ENCODE measurements around the gene COQ10A. TPM values are rescaled to one million over a fixed set of nuclear protein-coding genes. Genes with fewer than 3 reads are reported as not detected.
A peak's percentile ranks its signal among the peaks of the same experiment; 100 is the strongest.

COQ10A gene
- total and polyA plus RNA-seq, 9 of the 15 experiments (the other 6 are each of a cell fraction or from before 2014, with no cell fraction given), result 3.1 to 26.4 (median 12.7) TPM

GRCh38 chr12:56299853-56300643 is 33.3 kb downstream of the COQ10A start, which contains the start of gene CS (continued):
- no peak for TF ChIP-seq ATF2 (CRISPR knock-in tag; IDR thresholded peaks at IDR 0.05)
- no peak for TF ChIP-seq ZNF347 (CRISPR knock-in tag; IDR thresholded peaks at IDR 0.05; ENCODE audit: low read depth)
- no peak for TF ChIP-seq ZNF354B (CRISPR knock-in tag; IDR thresholded peaks at IDR 0.05)
- peak; percentile 83; the same call in 1 of the 2 replicates for TF ChIP-seq KAT7 (CRISPR knock-in tag; IDR thresholded peaks at IDR 0.05; ENCODE audit: borderline replicate concordance)
- no peak for TF ChIP-seq ELK1 (CRISPR knock-in tag; IDR thresholded peaks at IDR 0.05)
- TF ChIP-seq IRF9 (tag; IDR thresholded peaks at IDR 0.05), result no peak
- peak; percentile 44; the same call in 1 of the 2 replicates for TF ChIP-seq XRCC5 (IDR thresholded peaks at IDR 0.05; ENCODE audit: low read depth, low read length)
- no peak for TF ChIP-seq NR4A1 (CRISPR knock-in tag; IDR thresholded peaks at IDR 0.05)
- no peak for TF ChIP-seq NR4A1 (tag; IDR thresholded peaks at IDR 0.05)
- TF ChIP-seq NFIX (CRISPR knock-in tag; IDR thresholded peaks at IDR 0.05; ENCODE audit: low read depth), result peak; percentile 76
- TF ChIP-seq ZBTB5 (IDR thresholded peaks at IDR 0.05), result no peak
- TF ChIP-seq CHD1 (IDR thresholded peaks at IDR 0.05; ENCODE audit: low read length), result peak; percentile 64
- TF ChIP-seq RUNX1 (IDR thresholded peaks at IDR 0.05; ENCODE audit: low read depth), result 0 out of 2 replicates have a peak, but pooled peaks have one; percentile 66
- TF ChIP-seq RREB1 (CRISPR knock-in tag; IDR thresholded peaks at IDR 0.05), result no peak

All from K562 (cell line).